ENCODE data around the gene BRSK2. TPM values are rescaled to one million over a fixed set of nuclear protein-coding genes. Genes with fewer than 3 reads are reported as not detected.

BRSK2 gene
- total and polyA plus RNA-seq, 2 of the 4 experiments (the other 2 are of a cell fraction) = 0.18 to 0.62 TPM

DNA sequence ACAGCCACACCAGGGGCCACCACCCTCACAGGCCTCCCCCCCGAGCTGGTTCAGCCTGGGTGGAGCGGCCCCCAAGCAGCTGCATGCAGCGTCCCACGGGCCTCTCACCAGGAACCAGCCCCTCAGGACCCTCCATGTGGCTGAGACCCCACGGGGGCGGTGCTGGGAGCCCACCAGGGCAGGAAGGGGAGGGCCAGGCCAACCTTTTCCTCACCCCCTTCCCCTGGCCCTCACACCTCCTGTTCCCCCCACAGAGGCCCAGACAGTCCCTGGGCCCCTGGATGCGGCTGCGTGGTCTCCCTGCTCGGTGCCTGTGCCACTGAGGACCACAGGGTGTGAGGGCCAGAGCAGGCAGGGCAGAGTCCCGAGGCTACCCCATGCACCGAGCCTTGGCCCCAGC, 50.3 kb downstream of the BRSK2 start:
- no peak overlapping the region for H3K56ac ChIP-seq (ENCODE audit: extremely low read depth, insufficient read depth, low read length)
- H3K9ac ChIP-seq (ENCODE audit: low read depth, low read length) = no peak overlapping the region
- no peaks in the 10 kb centered on the region for H3K9me1 ChIP-seq (ENCODE audit: insufficient read depth, low read length)
- POLR2A ChIA-PET (ENCODE audit: unreplicated experiment) = no interaction called here
- dilution Hi-C loops (cut with HindIII; ENCODE audit: low sequenced_read_pairs, unreplicated experiment) (no loop called here), intact Hi-C loops (cut with micrococcal nuclease) (no loop called here), in situ Hi-C loops (cut with MboI; ENCODE audit: low sequenced_read_pairs) (no loop called here)
- H3K4ac ChIP-seq (ENCODE audit: low read depth, low read length) = no peak overlapping the region
- no peak overlapping the region for H2AK9ac ChIP-seq (replicated peaks; ENCODE audit: low read depth, low read length, poor library complexity)
- no peaks in the 10 kb centered on the region for H3K9me3 ChIP-seq (ENCODE audit: control insufficient read depth, insufficient read depth, low read length)
- no peaks in the 10 kb centered on the region for H4K20me1 ChIP-seq (ENCODE audit: insufficient read depth, low read length)
- H3K27me3 ChIP-seq (ENCODE audit: control insufficient read depth, insufficient read depth, low read length) = peaks cover 8% of the 10 kb centered on the region
- H2BK5ac ChIP-seq (ENCODE audit: low read depth, low read length, poor library complexity, severe bottlenecking) = no peak overlapping the region
- no peak overlapping the region for H2BK20ac ChIP-seq (ENCODE audit: low read depth, low read length)
- BruUV-seq (replicated peaks) = no TSS peak
- H4K8ac ChIP-seq (ENCODE audit: low read depth in 2 of 2, low read length in 2 of 2) = no peak overlapping the region
- peaks cover 1% of the 10 kb centered on the region; the same call in 1 of the 2 replicates for H3K4me1 ChIP-seq (ENCODE audit: control insufficient read depth, insufficient read depth, low read length)
- H3K23ac ChIP-seq (ENCODE audit: low read depth, low read length) = no peak overlapping the region
- no peak overlapping the region for H2AK5ac ChIP-seq (ENCODE audit: low read depth, low read length)
- no peak overlapping the region for H3K14ac ChIP-seq (replicated peaks; ENCODE audit: low read depth, low read length)
- no peak overlapping the region for H3K4me2 ChIP-seq (ENCODE audit: low read depth, low read length)
- ATAC-seq (ENCODE audit: low read depth) = no peak
- H4K5ac ChIP-seq (ENCODE audit: low read depth, low read length) = no peak overlapping the region
- TF ChIP-seq, protein P1, sequence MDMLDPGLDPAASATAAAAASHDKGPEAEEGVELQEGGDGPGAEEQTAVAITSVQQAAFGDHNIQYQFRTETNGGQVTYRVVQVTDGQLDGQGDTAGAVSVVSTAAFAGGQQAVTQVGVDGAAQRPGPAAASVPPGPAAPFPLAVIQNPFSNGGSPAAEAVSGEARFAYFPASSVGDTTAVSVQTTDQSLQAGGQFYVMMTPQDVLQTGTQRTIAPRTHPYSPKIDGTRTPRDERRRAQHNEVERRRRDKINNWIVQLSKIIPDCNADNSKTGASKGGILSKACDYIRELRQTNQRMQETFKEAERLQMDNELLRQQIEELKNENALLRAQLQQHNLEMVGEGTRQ (IDR thresholded peaks at IDR 0.05; ENCODE audit: low read depth, low read length) = no peak
- TF ChIP-seq CHD1 (IDR thresholded peaks at IDR 0.05; ENCODE audit: low read depth, low read length) (no peak), BHLHE40 (IDR thresholded peaks at IDR 0.05; ENCODE audit: low read depth, low read length) (no peak), CEBPB (IDR thresholded peaks at IDR 0.05; ENCODE audit: low read depth, low read length) (no peak), MAZ (IDR thresholded peaks at IDR 0.05; ENCODE audit: borderline replicate concordance, low read depth, low read length) (no peak), FOS (IDR thresholded peaks at IDR 0.05; ENCODE audit: low read depth, low read length) (no peak), RCOR1 (IDR thresholded peaks at IDR 0.05; ENCODE audit: insufficient replicate concordance, low read length) (no peak), MXI1 (IDR thresholded peaks at IDR 0.05; ENCODE audit: borderline replicate concordance, low read depth, low read length) (no peak), POLR2A (IDR thresholded peaks at IDR 0.05; ENCODE audit: low read depth, low read length) (no peak), NFE2L2 (IDR thresholded peaks at IDR 0.05; ENCODE audit: low read depth, low read length) (no peak), SMC3 (IDR thresholded peaks at IDR 0.05; ENCODE audit: low read depth, low read length) (no peak), MAFK (IDR thresholded peaks at IDR 0.05; ENCODE audit: low read depth, low read length) (no peak), RFX5 (IDR thresholded peaks at IDR 0.05; ENCODE audit: low read depth, low read length) (no peak), RAD21 (IDR thresholded peaks at IDR 0.05; ENCODE audit: low read length) (no peak)
- TF ChIP-seq, protein P2, sequence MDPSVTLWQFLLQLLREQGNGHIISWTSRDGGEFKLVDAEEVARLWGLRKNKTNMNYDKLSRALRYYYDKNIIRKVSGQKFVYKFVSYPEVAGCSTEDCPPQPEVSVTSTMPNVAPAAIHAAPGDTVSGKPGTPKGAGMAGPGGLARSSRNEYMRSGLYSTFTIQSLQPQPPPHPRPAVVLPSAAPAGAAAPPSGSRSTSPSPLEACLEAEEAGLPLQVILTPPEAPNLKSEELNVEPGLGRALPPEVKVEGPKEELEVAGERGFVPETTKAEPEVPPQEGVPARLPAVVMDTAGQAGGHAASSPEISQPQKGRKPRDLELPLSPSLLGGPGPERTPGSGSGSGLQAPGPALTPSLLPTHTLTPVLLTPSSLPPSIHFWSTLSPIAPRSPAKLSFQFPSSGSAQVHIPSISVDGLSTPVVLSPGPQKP (IDR thresholded peaks at IDR 0.05; ENCODE audit: borderline replicate concordance, low read depth, low read length) = no peak
- TF ChIP-seq, protein P3, sequence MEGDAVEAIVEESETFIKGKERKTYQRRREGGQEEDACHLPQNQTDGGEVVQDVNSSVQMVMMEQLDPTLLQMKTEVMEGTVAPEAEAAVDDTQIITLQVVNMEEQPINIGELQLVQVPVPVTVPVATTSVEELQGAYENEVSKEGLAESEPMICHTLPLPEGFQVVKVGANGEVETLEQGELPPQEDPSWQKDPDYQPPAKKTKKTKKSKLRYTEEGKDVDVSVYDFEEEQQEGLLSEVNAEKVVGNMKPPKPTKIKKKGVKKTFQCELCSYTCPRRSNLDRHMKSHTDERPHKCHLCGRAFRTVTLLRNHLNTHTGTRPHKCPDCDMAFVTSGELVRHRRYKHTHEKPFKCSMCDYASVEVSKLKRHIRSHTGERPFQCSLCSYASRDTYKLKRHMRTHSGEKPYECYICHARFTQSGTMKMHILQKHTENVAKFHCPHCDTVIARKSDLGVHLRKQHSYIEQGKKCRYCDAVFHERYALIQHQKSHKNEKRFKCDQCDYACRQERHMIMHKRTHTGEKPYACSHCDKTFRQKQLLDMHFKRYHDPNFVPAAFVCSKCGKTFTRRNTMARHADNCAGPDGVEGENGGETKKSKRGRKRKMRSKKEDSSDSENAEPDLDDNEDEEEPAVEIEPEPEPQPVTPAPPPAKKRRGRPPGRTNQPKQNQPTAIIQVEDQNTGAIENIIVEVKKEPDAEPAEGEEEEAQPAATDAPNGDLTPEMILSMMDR (conservative IDR thresholded peaks at IDR 0.05; ENCODE audit: low read depth, low read length) = no peak
- no peak for DNase-seq
- CTCF ChIA-PET = no interaction called here
- H2AFZ ChIP-seq (replicated peaks; ENCODE audit: low read length, poor library complexity) = no peak overlapping the region
- H3K18ac ChIP-seq (ENCODE audit: low read depth, low read length) = no peak overlapping the region
- H3K27ac ChIP-seq (ENCODE audit: insufficient read depth, low read length) = no peak overlapping the region
- H3K79me1 ChIP-seq (ENCODE audit: low read depth in 1 of 2, low read length in 2 of 2) = no peaks in the 10 kb centered on the region
- H3K4me3 ChIP-seq (ENCODE audit: insufficient read depth, low read depth, low read length) = no peak overlapping the region
- no peak overlapping the region for H2BK15ac ChIP-seq (ENCODE audit: low read depth, low read length)
- no peak overlapping the region for H4K91ac ChIP-seq (ENCODE audit: insufficient read depth, low read depth, low read length)
- 46% methylated on average over 4 of the region's 11 CpGs; no CpG with 5 or more reads in 1 of the 2 experiments for WGBS, 2 experiments (ENCODE audit: extremely low coverage in 2 of 2, insufficient read length in 1 of 2)
- no peaks in the 10 kb centered on the region for H3K36me3 ChIP-seq (ENCODE audit: control insufficient read depth, insufficient read depth, low read length)
- H2BK120ac ChIP-seq (ENCODE audit: low read depth, low read length) = no peak overlapping the region

Data from IMR-90 (cell line).